Subcutaneous abdominal adipose tissue (tissue), 5 donors: ENCODE data around the gene RNU7-1.
A peak's percentile ranks its signal among the peaks of the same experiment; 100 is the strongest.

ENCODE experiments used
- H3K27ac ChIP-seq: one replicate; pipeline ENCODE4 v1.7.0; 2013; ENCODE audit warnings: low read depth, mild to moderate bottlenecking, inconsistent platforms, low read length, moderate library complexity
- H3K27me3 ChIP-seq, 5 donors: one replicate each; pipeline ENCODE4 v1.7.0; 2013; ENCODE audit warnings: low read length in 5 of 5, inconsistent platforms in 1 of 5; ENCODE audit not compliant: control insufficient read depth in 5 of 5, insufficient read depth in 4 of 5
- H3K36me3 ChIP-seq, 5 donors: one replicate each; pipeline ENCODE4 v1.7.0; 2013; ENCODE audit warnings: low read length in 5 of 5; ENCODE audit not compliant: control insufficient read depth in 5 of 5, insufficient read depth in 5 of 5
- H3K4me1 ChIP-seq, 5 donors: one replicate each; pipeline ENCODE4 v1.7.0; 2013; ENCODE audit warnings: low read length in 5 of 5, mild to moderate bottlenecking in 3 of 5, moderate library complexity in 1 of 5; ENCODE audit not compliant: control insufficient read depth in 5 of 5, insufficient read depth in 5 of 5
- H3K4me3 ChIP-seq, 5 donors: one replicate each; pipeline ENCODE4 v1.7.0; 2013; ENCODE audit warnings: low read length in 5 of 5, low read depth in 1 of 5
- H3K9ac ChIP-seq, 5 donors: one replicate each; pipeline ENCODE4 v1.7.0; 2013; ENCODE audit warnings: low read length in 5 of 5, mild to moderate bottlenecking in 4 of 5, moderate library complexity in 3 of 5
- H3K9me3 ChIP-seq, 5 donors: one replicate each; pipeline ENCODE4 v1.7.0; 2013; ENCODE audit warnings: low read length in 5 of 5; ENCODE audit not compliant: control insufficient read depth in 5 of 5
- donor health status: healthy.
- donor health status: healthy.
- donor health status: healthy.
- donor health status: healthy.
- donor health status: healthy.

The RNU7-1 gene

GRCh38 chr12:6952863-6953441 lies 9.3 kb downstream of the RNU7-1 start:
- Histone ChIP-seq H3K9ac (peak overlapping the region in 4 of 5 donors; percentile 14 to 76 (median 62)), H3K4me3 (peak overlapping the region; percentile 44 to 67 (median 63)), H3K27me3 (peaks cover 0 to 4% (median 0%) of the 10 kb centered on the region in 5 donors), H3K27ac (peak overlapping the region; percentile 32), H3K9me3 (no peaks in the 10 kb centered on the region), H3K36me3 (peaks cover 0 to 7% (median 0%) of the 10 kb centered on the region in 5 donors), H3K4me1 (peaks cover 2 to 77% (median 33%) of the 10 kb centered on the region in 5 donors)

DNA sequence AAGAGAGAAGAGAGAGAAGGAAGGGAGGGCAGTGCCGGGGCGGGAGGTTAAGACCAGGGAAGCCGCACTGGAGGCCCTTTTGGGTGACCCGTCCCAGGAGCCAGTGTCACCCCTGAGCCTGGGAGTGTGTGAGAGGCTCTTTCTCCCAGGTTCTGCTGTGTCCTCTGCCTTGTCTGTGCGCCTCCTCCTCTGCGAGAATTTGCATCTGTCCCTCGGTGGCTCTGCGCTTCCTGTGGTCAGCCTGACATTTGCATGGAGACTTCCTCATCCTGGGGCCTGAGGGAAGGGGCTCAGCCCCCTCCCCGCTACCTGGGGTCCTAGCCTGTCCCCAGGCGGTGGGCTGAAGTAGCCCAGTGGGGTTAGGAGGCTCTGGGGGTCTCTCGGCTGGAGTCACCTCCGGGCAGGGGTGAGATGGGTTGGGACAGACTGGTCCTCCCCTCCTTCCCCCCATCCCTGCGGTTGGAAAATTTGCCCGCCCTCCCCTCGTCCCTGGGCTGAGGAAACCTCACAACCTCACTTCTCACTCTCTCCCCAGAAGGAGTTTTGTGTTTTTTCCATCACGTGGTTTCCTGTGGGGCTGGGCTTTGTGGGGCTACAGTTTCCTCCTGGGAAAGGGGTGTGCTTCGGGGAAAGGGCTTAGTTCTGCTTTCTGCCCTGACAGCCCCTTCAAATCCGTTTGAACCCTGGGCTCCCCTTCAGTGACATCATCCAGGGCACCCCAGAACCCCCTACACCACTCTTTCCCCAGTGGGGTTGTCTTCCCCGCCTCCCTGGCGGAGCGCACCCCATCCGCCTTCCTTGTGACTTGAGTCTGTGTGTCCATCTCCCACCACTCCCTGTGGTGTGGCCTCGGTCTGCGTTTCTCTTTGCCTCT lies 10.1 kb downstream of the RNU7-1 start:
- Histone ChIP-seq H3K4me3 (peak overlapping the region; percentile 32 to 66 (median 44)), H3K27ac (peak overlapping the region; percentile 32), H3K27me3 (peaks cover 0 to 4% (median 0%) of the 10 kb centered on the region in 5 donors), H3K9ac (peak overlapping the region in 4 of 5 donors; percentile 14 to 65 (median 52)), H3K36me3 (peaks cover 0 to 7% (median 0%) of the 10 kb centered on the region in 5 donors), H3K4me1 (peaks cover 2 to 84% (median 40%) of the 10 kb centered on the region in 5 donors), H3K9me3 (no peaks in the 10 kb centered on the region)

DNA sequence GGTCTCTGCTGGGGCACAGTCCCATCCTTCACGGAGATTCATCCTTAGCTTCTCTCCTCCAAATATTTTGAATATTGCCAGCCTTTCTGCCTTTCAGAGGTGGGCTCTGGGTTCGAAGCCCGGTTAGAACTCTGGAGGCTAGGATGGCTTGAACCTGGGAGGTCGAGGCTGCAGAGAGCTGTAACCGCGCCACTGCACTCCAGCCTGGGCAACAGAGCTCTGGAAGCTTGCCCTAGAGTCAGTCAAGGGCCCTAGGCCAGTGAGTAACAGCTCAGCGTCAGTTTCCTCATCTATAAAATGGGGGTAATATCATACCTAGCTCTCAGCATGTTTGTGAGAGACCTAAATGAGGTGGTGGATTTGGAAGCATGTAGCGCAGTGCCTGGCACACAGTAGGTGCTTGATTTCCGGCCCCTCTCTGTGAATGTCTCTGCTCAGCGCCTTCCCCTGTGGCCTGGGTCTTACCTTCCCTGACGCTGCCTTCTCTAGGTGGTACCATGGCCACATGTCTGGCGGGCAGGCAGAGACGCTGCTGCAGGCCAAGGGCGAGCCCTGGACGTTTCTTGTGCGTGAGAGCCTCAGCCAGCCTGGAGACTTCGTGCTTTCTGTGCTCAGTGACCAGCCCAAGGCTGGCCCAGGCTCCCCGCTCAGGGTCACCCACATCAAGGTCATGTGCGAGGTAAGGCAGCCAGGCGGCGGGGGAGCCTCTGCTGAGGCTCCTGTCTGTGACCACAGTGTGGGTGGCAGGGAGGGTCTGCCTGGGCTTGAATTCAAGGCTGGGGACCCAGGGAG lies 10.9 kb downstream of the RNU7-1 start:
- peaks cover 0 to 4% (median 0%) of the 10 kb centered on the region in 5 donors for H3K27me3 ChIP-seq
- H3K27ac ChIP-seq, result no peak overlapping the region
- H3K4me3 ChIP-seq, result peak overlapping the region in 4 of 5 donors; percentile 32 to 63 (median 34)
- peaks cover 0 to 7% (median 0%) of the 10 kb centered on the region in 5 donors for H3K36me3 ChIP-seq
- no peaks in the 10 kb centered on the region for H3K9me3 ChIP-seq
- H3K4me1 ChIP-seq, result peaks cover 5 to 88% (median 47%) of the 10 kb centered on the region in 5 donors
- peak overlapping the region in 3 of 5 donors; percentile 17 to 43 (median 39) for H3K9ac ChIP-seq

GRCh38 chr12:6955108-6956020 lies 11.7 kb downstream of the RNU7-1 start:
- Histone ChIP-seq H3K9me3 (no peaks in the 10 kb centered on the region), H3K27me3 (peaks cover 0 to 4% (median 0%) of the 10 kb centered on the region in 5 donors), H3K4me3 (no peak overlapping the region), H3K9ac (no peak overlapping the region), H3K36me3 (peaks cover 0 to 7% (median 0%) of the 10 kb centered on the region in 5 donors), H3K27ac (no peak overlapping the region), H3K4me1 (peaks cover 5 to 92% (median 54%) of the 10 kb centered on the region in 5 donors)

DNA sequence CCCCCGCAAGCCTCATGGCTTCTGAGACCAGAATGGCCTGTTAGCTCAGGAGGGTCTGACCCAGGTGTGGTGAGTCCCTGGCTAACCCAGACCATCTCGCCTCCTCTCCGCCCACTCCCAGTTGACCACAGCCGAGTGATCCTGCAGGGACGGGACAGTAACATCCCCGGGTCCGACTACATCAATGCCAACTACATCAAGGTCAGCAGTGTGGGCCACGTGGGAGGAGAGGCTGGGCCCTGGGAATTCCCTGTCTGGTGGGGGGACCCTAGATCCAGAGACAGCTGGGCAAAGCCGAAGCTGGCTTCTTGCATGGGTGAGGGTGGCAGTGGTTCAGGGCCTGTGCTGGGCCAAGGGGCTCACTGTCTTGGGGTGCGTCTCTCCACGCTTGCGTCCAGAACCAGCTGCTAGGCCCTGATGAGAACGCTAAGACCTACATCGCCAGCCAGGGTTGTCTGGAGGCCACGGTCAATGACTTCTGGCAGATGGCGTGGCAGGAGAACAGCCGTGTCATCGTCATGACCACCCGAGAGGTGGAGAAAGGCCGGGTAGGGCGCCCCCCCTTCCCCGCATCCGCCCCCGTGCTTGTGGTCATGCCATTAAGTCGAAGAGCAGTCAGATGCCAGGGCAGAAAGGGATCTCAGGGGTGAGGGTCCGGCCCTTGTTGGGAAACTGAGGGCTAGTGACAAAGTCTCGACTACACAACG lies 12.6 kb downstream of the RNU7-1 start:
- Histone ChIP-seq H3K9ac (no peak overlapping the region), H3K27me3 (peaks cover 0 to 4% (median 0%) of the 10 kb centered on the region in 5 donors), H3K9me3 (no peaks in the 10 kb centered on the region), H3K27ac (no peak overlapping the region), H3K36me3 (peaks cover 0 to 7% (median 0%) of the 10 kb centered on the region in 5 donors), H3K4me1 (peaks cover 3 to 92% (median 62%) of the 10 kb centered on the region in 5 donors), H3K4me3 (no peak overlapping the region)

DNA sequence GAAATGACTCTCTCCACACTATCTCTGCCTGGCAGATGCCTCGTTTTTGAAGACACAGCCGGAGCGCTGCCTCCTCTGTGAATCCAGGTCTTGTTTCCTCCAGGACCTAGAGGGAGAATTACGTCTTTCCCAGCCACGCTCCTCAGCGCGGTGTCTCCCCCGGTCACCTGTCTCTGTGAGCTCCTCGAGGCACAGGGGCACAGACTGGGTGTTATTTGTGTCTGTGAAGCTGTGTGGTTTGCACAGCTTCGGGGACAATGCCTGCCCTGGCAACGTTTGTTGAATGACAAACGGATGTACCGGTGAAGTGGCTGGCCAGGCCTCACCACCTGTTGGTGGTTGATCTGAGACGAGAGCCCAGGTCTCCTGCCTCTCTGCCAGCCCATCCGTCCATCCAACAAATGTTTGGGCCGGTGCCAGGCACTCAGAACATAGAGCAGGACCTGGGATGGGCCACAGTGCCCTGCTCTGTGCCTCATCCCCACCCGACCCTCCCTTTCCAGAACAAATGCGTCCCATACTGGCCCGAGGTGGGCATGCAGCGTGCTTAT lies 13.6 kb downstream of the RNU7-1 start:
- H3K36me3 ChIP-seq, result peaks cover 0 to 7% (median 0%) of the 10 kb centered on the region in 5 donors
- H3K4me3 ChIP-seq, result no peak overlapping the region
- H3K27me3 ChIP-seq, result peaks cover 0 to 6% (median 0%) of the 10 kb centered on the region in 5 donors
- H3K9me3 ChIP-seq, result no peaks in the 10 kb centered on the region
- H3K4me1 ChIP-seq, result peaks cover 10 to 95% (median 72%) of the 10 kb centered on the region in 5 donors
- H3K9ac ChIP-seq, result no peak overlapping the region
- no peak overlapping the region for H3K27ac ChIP-seq

- no peaks in the 10 kb centered on the region for H3K9me3 ChIP-seq
- H3K4me3 ChIP-seq, result peak overlapping the region in 2 of 5 donors; percentile 16 to 37
- H3K36me3 ChIP-seq, result peaks cover 0 to 7% (median 0%) of the 10 kb centered on the region in 5 donors
- peak overlapping the region; percentile 67 for H3K27ac ChIP-seq
- H3K9ac ChIP-seq, result peak overlapping the region in 3 of 5 donors; percentile 28 to 61 (median 46)
- H3K27me3 ChIP-seq, result peaks cover 0 to 6% (median 0%) of the 10 kb centered on the region in 5 donors
- peaks cover 10 to 95% (median 72%) of the 10 kb centered on the region in 5 donors for H3K4me1 ChIP-seq
Observed at GRCh38 chr12:6957741-6958608, 14.4 kb downstream of the RNU7-1 start.

GRCh38 chr12:6958609-6959057 lies 15.0 kb downstream of the RNU7-1 start:
- Histone ChIP-seq H3K4me3 (peak overlapping the region in 4 of 5 donors; percentile 5 to 37 (median 16)), H3K9ac (peak overlapping the region in 4 of 5 donors; percentile 11 to 61 (median 34)), H3K27ac (peak overlapping the region; percentile 67), H3K4me1 (peaks cover 10 to 89% (median 68%) of the 10 kb centered on the region in 5 donors), H3K36me3 (peaks cover 0 to 7% (median 0%) of the 10 kb centered on the region in 5 donors), H3K9me3 (no peaks in the 10 kb centered on the region), H3K27me3 (peaks cover 0 to 6% (median 0%) of the 10 kb centered on the region in 5 donors)
